Esophagus muscularis mucosa (tissue), 4 donors: ENCODE results near the gene SOSTDC1.
"Not testable (repeated sequence)": the region's sequence is repeated elsewhere in the genome, so short reads cannot be mapped to it uniquely, and the experiment has no call there.

Experiments used
- EP300 ChIP-seq: sonication (generic); formaldehyde crosslinking; IDR thresholded peaks from one replicate; pipeline ENCODE4 v1.6.1; 2017; ENCODE audit warnings: antibody characterized with exemption
- POLR2AphosphoS5 ChIP-seq, 2 donors: sonication (generic); formaldehyde crosslinking; IDR thresholded peaks; one replicate each; pipeline ENCODE4 v1.6.1; 2017; ENCODE audit warnings: antibody characterized with exemption in 2 of 2
- TF ChIP-seq, protein P1 (sequence below), 3 experiments: fragments of 200-600 bp in 2 of 3; fragments of 450-650 bp in 1 of 3; sonication (generic) in 2 of 3; IDR thresholded peaks; one replicate each; pipeline ENCODE4 v1.5.1; 2017 to 2019; ENCODE audit warnings: antibody characterized with exemption in 3 of 3, mild to moderate bottlenecking in 2 of 3, moderate library complexity in 1 of 3

DNA sequence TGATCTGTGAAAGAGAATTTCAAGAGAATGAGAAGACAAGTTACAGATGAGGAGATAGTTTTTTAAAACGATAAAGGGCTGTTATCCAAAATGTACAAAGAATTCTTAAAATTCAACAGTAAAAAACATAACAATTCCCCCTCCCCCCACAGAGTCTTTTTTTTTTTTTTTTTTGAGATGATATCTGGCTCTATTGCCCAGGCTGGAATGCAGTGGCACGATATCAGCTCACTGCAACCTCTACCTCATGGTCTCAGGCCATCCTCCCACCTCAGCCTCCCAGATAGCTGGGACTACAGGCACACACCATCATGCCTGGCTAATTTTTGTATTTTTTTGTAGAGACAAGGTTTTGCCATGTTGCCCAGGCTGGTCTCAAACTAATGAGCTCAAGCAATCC, 21.7 kb downstream of the SOSTDC1 start:
- TF ChIP-seq POLR2AphosphoS5 (IDR thresholded peaks at IDR 0.05); EP300: not testable (repeated sequence)
- TF ChIP-seq, protein P1, sequence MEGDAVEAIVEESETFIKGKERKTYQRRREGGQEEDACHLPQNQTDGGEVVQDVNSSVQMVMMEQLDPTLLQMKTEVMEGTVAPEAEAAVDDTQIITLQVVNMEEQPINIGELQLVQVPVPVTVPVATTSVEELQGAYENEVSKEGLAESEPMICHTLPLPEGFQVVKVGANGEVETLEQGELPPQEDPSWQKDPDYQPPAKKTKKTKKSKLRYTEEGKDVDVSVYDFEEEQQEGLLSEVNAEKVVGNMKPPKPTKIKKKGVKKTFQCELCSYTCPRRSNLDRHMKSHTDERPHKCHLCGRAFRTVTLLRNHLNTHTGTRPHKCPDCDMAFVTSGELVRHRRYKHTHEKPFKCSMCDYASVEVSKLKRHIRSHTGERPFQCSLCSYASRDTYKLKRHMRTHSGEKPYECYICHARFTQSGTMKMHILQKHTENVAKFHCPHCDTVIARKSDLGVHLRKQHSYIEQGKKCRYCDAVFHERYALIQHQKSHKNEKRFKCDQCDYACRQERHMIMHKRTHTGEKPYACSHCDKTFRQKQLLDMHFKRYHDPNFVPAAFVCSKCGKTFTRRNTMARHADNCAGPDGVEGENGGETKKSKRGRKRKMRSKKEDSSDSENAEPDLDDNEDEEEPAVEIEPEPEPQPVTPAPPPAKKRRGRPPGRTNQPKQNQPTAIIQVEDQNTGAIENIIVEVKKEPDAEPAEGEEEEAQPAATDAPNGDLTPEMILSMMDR (IDR thresholded peaks at IDR 0.05) = not testable (repeated sequence)
